Psoas muscle (tissue), 8 donors: ENCODE data around the gene UBE2U. TPM values are rescaled to one million over a fixed set of nuclear protein-coding genes. Genes with fewer than 3 reads are reported as not detected.
"Not testable (repeated sequence)": the region's sequence is repeated elsewhere in the genome, so short reads cannot be mapped to it uniquely, and the experiment has no call there.

Experiments used
- ATAC-seq, 4 donors: fragments of 200-7000 bp; cut with Tn5 transposase; one replicate each; pipeline ENCODE4 v1.9.1; 2020; ENCODE audit warnings: moderate library complexity in 3 of 4, mild to moderate bottlenecking in 2 of 4
- DNase-seq, 2 donors: peaks; one replicate each; pipeline ENCODE4 v3.0.0-alpha.2; 2020
- H3K27ac ChIP-seq: fragments of 200-600 bp; one replicate; pipeline ENCODE4 v1.8.0; 2022
- H3K27me3 ChIP-seq, 3 donors: fragments of 200-600 bp in 1 of 3; one replicate each; pipeline versions ENCODE4 v1.6.1 to v1.8.0; 2013 to 2022; ENCODE audit warnings: low read length in 2 of 3, mild to moderate bottlenecking in 2 of 3, moderate library complexity in 1 of 3; ENCODE audit not compliant: insufficient read depth in 3 of 3
- H3K36me3 ChIP-seq, 2 donors: fragments of 200-600 bp in 1 of 2; one replicate each; pipeline versions ENCODE4 v1.6.1 to v1.8.0; 2013 to 2022; ENCODE audit warnings: low read depth in 1 of 2, mild to moderate bottlenecking in 1 of 2, moderate library complexity in 1 of 2; ENCODE audit not compliant: insufficient read depth in 1 of 2
- H3K4me1 ChIP-seq: fragments of 200-600 bp; one replicate; pipeline ENCODE4 v1.8.0; 2022
- H3K4me3 ChIP-seq: fragments of 200-600 bp; one replicate; pipeline ENCODE4 v1.8.0; 2022; ENCODE audit warnings: mild to moderate bottlenecking
- H3K9me3 ChIP-seq: fragments of 200-600 bp; one replicate; pipeline ENCODE4 v1.8.0; 2022
- WGBS, 3 donors: extraction: QIAGEN DNeasy Blood & Tissue Kit; methylation state at CpG; one replicate each; pipeline versions ENCODE4 v1.1.6 to v1.1.7; 2013; 5-methylcytosine and 5-hydroxymethylcytosine counted together
- intact Hi-C, 2 donors: fragments of 100-400 bp; cut with DNase I; formaldehyde crosslinking; loops; one replicate each; pipeline versions ENCODE4 v1.11.0 to v1.14.2; 2022
- polyA plus RNA-seq, 3 donors: library from polyadenylated mRNA; stranded (reverse); fragments of 200-250 nt; gene quantifications; one replicate each; pipeline ENCODE4 v1.2.3, GENCODE V29; 2013
- total RNA-seq, 4 donors: library from RNA; stranded (reverse); fragmentation: NEBNext Ultra II Directional in 2 of 4; extraction: Animal tissue kit (Norgen Biotek cat#: 25700) in 2 of 4; gene quantifications; one replicate each; pipeline versions ENCODE4 v1.2.1 to v1.2.4, GENCODE V29; 2021 to 2023
- TF ChIP-seq, protein P1 (sequence below): fragments of 200-600 bp; IDR thresholded peaks from one replicate; pipeline ENCODE4 v1.8.0; 2022; ENCODE audit warnings: antibody characterized with exemption
- donor health status: healthy with polysubstance abuse.
- donor health status: DM: no; HTN: no; CAD: no; lungs with moderate emphysema.
- donor health status: Bipolar disorder and iron deficiency.
- donor health status: healthy.
- donor health status: DM: yes; HTN: yes; CAD: no.
- donor health status: DM: no; HTN: no; CAD: no.
- donor health status: DM: no; HTN: no; CAD: no.
- donor health status: DM: yes; HTN: yes; CAD: no.

The UBE2U gene
- total and polyA plus RNA-seq, 7 donors, result not detected

DNA sequence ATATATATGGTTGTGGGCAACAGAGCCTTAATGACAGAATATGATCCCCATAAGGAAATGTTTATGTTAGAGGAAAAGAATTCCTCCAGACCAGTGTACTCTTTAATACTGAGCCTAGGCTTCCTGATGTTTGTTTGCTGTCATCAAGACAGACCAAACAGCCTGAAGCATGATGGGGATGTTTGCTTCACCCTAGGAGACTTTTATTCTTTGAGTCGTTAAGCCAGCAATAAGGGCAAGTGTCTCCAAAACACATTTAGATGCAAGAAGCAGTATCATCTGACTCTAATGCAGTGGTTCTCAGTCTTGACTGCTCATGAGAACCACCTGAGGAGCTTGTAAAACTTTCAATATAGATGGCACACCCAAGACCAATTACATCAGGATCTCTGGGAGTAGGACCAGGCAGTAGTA, 33.1 kb downstream of the UBE2U start:
- no peaks in the 10 kb centered on the region for H3K36me3 ChIP-seq
- H3K27me3 ChIP-seq, result peaks cover 0 to 2% (median 0%) of the 10 kb centered on the region in 3 donors
- no peaks in the 10 kb centered on the region for H3K4me1 ChIP-seq
- H3K9me3 ChIP-seq, result no peaks in the 10 kb centered on the region
- 33 to 48% (median 38%) methylated on average over 1 of the region's 1 CpG for WGBS, 3 donors
- H3K4me3 ChIP-seq, result no peak overlapping the region
- H3K27ac ChIP-seq, result no peak overlapping the region
- TF ChIP-seq, protein P1, sequence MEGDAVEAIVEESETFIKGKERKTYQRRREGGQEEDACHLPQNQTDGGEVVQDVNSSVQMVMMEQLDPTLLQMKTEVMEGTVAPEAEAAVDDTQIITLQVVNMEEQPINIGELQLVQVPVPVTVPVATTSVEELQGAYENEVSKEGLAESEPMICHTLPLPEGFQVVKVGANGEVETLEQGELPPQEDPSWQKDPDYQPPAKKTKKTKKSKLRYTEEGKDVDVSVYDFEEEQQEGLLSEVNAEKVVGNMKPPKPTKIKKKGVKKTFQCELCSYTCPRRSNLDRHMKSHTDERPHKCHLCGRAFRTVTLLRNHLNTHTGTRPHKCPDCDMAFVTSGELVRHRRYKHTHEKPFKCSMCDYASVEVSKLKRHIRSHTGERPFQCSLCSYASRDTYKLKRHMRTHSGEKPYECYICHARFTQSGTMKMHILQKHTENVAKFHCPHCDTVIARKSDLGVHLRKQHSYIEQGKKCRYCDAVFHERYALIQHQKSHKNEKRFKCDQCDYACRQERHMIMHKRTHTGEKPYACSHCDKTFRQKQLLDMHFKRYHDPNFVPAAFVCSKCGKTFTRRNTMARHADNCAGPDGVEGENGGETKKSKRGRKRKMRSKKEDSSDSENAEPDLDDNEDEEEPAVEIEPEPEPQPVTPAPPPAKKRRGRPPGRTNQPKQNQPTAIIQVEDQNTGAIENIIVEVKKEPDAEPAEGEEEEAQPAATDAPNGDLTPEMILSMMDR, result no peak
- DNase-seq, result no peak
- intact Hi-C loops, result no loop called here
- ATAC-seq, result no peak

DNA sequence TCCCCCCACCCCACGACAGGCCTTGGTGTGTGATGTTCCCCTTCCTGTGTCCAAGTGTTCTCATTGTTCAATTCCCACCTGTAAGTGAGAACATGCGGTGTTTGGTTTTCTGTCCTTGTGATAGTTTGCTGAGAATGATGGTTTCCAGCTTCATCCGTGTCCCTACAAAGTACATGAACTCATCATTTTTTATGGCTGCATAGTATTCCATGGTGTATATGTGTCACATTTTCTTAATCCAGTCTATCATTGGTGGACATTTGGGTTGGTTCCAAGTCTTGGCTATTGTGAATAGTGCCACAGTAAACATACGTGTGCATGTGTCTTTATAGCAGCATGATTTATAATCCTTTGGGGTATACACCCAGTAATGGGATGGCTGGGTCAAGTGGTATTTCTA, 36.1 kb downstream of the UBE2U start:
- H3K36me3 ChIP-seq, ATAC-seq, DNase-seq, H3K4me1 ChIP-seq, H3K9me3 ChIP-seq, intact Hi-C loops, H3K27me3 ChIP-seq, H3K27ac ChIP-seq, H3K4me3 ChIP-seq: not testable (repeated sequence)
- 80 to 90% (median 83%) methylated on average over 4 of the region's 4 CpGs for WGBS, 3 donors

DNA sequence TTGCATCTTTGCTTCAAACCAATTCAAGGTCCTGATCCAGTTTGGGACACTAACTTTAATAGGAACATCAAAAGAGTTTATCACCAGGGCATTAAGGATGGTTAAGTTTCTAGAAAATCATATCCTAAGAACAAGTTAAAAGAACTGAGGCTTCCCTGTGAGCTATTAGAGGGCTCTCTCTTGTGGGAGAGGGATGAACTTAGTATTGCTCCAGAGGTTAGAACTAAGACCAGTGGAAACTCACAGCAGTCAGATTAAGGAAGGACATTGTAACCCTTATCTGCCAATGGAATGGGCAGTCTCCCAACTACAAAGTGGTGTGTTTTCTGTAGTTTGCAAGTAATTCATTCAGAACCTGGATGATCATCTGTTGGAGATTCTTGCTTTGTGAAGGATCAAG, 36.8 kb downstream of the UBE2U start:
- Histone ChIP-seq H3K4me1 (no peaks in the 10 kb centered on the region), H3K27ac (no peak overlapping the region), H3K9me3 (no peaks in the 10 kb centered on the region), H3K27me3 (peaks cover 0 to 2% (median 0%) of the 10 kb centered on the region in 3 donors), H3K4me3 (no peak overlapping the region), H3K36me3 (no peaks in the 10 kb centered on the region)
- ATAC-seq, result no peak
- DNase-seq, result no peak
- intact Hi-C loops, result loop anchor here (5.0 to 10.0 kb wide), 5 partner anchors 465 to 1395 kb away; partner anchors contain the start of gene ROR1 (in 2 of the 2)
- TF ChIP-seq, protein P1, result no peak

DNA sequence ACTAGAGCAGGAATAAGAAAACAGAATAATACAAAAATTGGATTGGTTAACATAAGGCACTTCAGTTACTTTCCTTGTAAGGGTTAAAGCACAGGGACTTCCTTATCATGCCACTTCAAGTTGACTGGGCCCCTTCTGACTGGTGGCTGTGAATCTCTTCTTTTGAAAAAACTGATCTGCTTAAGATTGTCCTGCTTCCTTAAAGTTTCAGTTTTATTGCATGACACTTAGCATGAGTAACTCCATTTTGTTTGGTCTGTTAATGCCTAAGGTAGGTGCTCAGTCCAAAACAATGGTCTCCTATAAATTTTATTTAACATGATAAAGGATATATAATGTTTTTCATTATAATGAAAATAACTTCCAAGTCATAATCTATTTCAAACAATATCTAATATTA, 37.6 kb downstream of the UBE2U start:
- Histone ChIP-seq H3K4me3 (no peak overlapping the region), H3K36me3 (no peaks in the 10 kb centered on the region), H3K9me3 (no peaks in the 10 kb centered on the region), H3K4me1 (no peaks in the 10 kb centered on the region), H3K27ac (no peak overlapping the region), H3K27me3 (peaks cover 0 to 2% (median 0%) of the 10 kb centered on the region in 3 donors)
- TF ChIP-seq, protein P1, result no peak
- intact Hi-C loops, result loop anchor here (5.0 to 10.0 kb wide), 5 partner anchors 466 to 1396 kb away; partner anchors contain the start of gene ROR1 (in 2 of the 2)
- ATAC-seq, result no peak
- no peak for DNase-seq

DNA sequence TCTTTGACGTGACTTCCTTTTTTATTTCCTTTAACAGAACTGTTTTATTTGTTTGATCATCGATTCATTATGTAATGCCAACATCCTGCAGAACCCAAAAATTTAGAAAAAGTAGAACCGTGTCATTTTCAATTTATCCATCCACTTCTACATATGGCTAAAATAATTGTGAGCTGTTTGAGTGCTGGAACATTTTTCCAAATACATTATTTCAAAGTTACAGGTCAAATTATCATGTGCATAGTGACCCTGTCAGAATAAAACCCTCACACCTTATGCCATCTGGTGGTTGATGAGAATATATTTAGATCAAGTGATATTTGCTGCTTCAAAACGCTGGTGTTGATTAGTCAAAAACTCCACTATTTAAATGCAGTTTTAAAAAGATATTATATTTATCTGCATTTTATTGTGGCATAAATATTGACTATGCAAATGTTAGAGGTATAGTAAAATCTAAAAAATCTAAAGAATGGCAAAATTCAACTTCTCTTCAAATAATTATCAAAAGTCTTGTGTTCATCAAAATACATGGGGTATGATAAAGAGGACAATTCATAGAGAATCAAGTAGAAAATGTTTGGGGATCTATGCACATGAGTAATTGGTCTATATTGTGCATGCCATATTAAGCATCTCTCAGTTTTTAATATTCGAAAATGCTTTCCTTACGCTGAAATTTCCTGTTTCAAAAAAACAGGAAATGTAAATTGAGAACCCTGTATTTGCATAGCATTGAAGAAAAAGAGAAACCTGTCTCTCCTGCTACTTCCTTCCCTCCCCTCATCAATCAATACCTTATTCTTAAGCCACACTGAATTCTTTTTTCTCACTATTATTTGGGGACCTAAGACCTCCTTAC, 39.7 kb downstream of the UBE2U start:
- peak in 3 of 4 donors; percentile 52 to 66 (median 66) for ATAC-seq
- TF ChIP-seq, protein P1, result peak; percentile 57
- no peaks in the 10 kb centered on the region for H3K4me1 ChIP-seq
- no peak overlapping the region for H3K27ac ChIP-seq
- no peaks in the 10 kb centered on the region for H3K36me3 ChIP-seq
- intact Hi-C loops, result loop anchor here (5.0 to 10.0 kb wide), 5 partner anchors 468 to 1398 kb away; partner anchors contain the start of gene ROR1 (in 2 of the 2)
- no peak for DNase-seq
- no peak overlapping the region for H3K4me3 ChIP-seq
- H3K9me3 ChIP-seq, result no peaks in the 10 kb centered on the region
- WGBS, 3 donors, result 43 to 49% (median 45%) methylated on average over 6 of the region's 6 CpGs
- H3K27me3 ChIP-seq, result peaks cover 0 to 2% (median 0%) of the 10 kb centered on the region in 3 donors
